A673 (cell line): Measurements from ENCODE around the gene MYL9. TPM values are rescaled to one million over a fixed set of nuclear protein-coding genes. Genes with fewer than 3 reads are reported as not detected.

ENCODE experiments used
- BruUV-seq: library from RNA; stranded (reverse); fragments of 400-500 nt; replicated peaks from 2 replicates; lab custom pipeline; 2021; lab: Mats Ljungman, UMichigan
- CTCF ChIA-PET: fragments of 300-600 bp; sonication (Branson Sonifier 250); formaldehyde crosslinking; loops from one replicate; lab custom pipeline; 2022; ENCODE audit warnings: antibody characterized with exemption; lab: Charles Lee
- POLR2A ChIA-PET: fragments of 300-600 bp; sonication (Branson Sonifier 250); formaldehyde crosslinking; loops from one replicate; lab custom pipeline; 2022; ENCODE audit warnings: antibody characterized with exemption; ENCODE audit not compliant: low non-redundant PET; lab: Charles Lee
- DNase-seq: peaks from one replicate; pipeline ENCODE4 v3.0.0-alpha.2; 2015; ENCODE audit warnings: low spot score
- H3K27ac ChIP-seq: fragments of 200-600 bp; sonication (generic); 2 replicates; pipeline ENCODE4 v1.5.1; 2016; ENCODE audit warnings: mixed run types, low read depth, mild to moderate bottlenecking, mixed read lengths, antibody characterized with exemption, low read length; ENCODE audit not compliant: poor library complexity, severe bottlenecking
- H3K27me3 ChIP-seq: fragments of 200-600 bp; sonication (generic); replicated peaks from 2 replicates; pipeline ENCODE4 v1.6.1; 2017; ENCODE audit warnings: mixed run types, low read depth, mild to moderate bottlenecking, mixed read lengths, antibody characterized with exemption, low read length; ENCODE audit not compliant: insufficient read depth, poor library complexity
- H3K36me3 ChIP-seq: fragments of 200-600 bp; sonication (generic); 2 replicates; pipeline ENCODE4 v1.6.1; 2016; ENCODE audit warnings: mixed run types, mild to moderate bottlenecking, mixed read lengths, antibody characterized with exemption, low read length; ENCODE audit not compliant: insufficient read depth, poor library complexity, severe bottlenecking
- H3K4me1 ChIP-seq: fragments of 200-600 bp; sonication (generic); 2 replicates; pipeline ENCODE4 v1.6.1; 2017; ENCODE audit warnings: mixed run types, mild to moderate bottlenecking, mixed read lengths, antibody characterized with exemption, low read length; ENCODE audit not compliant: insufficient read depth, poor library complexity, severe bottlenecking
- H3K4me3 ChIP-seq: fragments of 200-600 bp; sonication (generic); 2 replicates; pipeline ENCODE4 v1.5.1; 2016; ENCODE audit warnings: low read depth, mixed run types, mild to moderate bottlenecking, mixed read lengths, low read length; ENCODE audit not compliant: poor library complexity, severe bottlenecking
- H3K9me3 ChIP-seq: fragments of 200-600 bp; sonication (generic); 2 replicates; pipeline ENCODE4 v1.6.1; 2016; ENCODE audit warnings: mixed run types, low read depth, mild to moderate bottlenecking, mixed read lengths, antibody characterized with exemption, low read length; ENCODE audit not compliant: poor library complexity, severe bottlenecking
- CTCF ChIP-seq: fragments of 300-800, 200-600 bp; sonication (generic); conservative IDR thresholded peaks from 2 replicates; pipeline ENCODE4 v1.5.1; 2017; ENCODE audit warnings: low read depth, mild to moderate bottlenecking, antibody characterized with exemption, low read length, moderate library complexity, mixed read lengths
- EZH2 ChIP-seq: fragments of 200-600 bp; sonication (generic); IDR thresholded peaks from 2 replicates; pipeline ENCODE4 v1.6.1; 2017; ENCODE audit warnings: borderline replicate concordance, low read depth, mild to moderate bottlenecking, mixed read lengths, antibody characterized with exemption, low read length; ENCODE audit not compliant: poor library complexity, severe bottlenecking
- intact Hi-C: fragments of 100-400 bp; cut with micrococcal nuclease; formaldehyde crosslinking; loops from one replicate; pipeline ENCODE4 v1.10.0; 2022; ENCODE audit not compliant: unreplicated experiment
- total RNA-seq: library from RNA; stranded (reverse); gene quantifications from 2 replicates; pipeline ENCODE4 v1.2.3, GENCODE V29; 2021

The MYL9 gene
- total RNA-seq, 1 experiment from 2014 or later, result not detected

GRCh38 chr20:36549942-36550789, 8.8 kb downstream of the MYL9 start:
- POLR2A ChIA-PET, result no interaction called here

GRCh38 chr20:36550790-36551299, 9.5 kb downstream of the MYL9 start:
- BruUV-seq, result no TSS peak
- TF ChIP-seq CTCF, result no peak
- no peak for TF ChIP-seq EZH2
- intact Hi-C loops, result no loop called here
- DNase-seq, result no peak
- Histone ChIP-seq H3K27ac (peak overlapping the region; percentile 5), H3K4me1 (no peaks in the 10 kb centered on the region), H3K36me3 (no peaks in the 10 kb centered on the region), H3K4me3 (no peak overlapping the region), H3K27me3 (no peaks in the 10 kb centered on the region), H3K9me3 (no peaks in the 10 kb centered on the region)
- ChIA-PET CTCF (no interaction called here), POLR2A (no interaction called here)

More at GRCh38 chr20:36549942-36550789, 8.8 kb downstream of the MYL9 start:
- BruUV-seq, result no TSS peak
- Histone ChIP-seq H3K4me1 (no peaks in the 10 kb centered on the region), H3K9me3 (no peaks in the 10 kb centered on the region), H3K27ac (no peak overlapping the region), H3K27me3 (no peaks in the 10 kb centered on the region), H3K36me3 (no peaks in the 10 kb centered on the region), H3K4me3 (no peak overlapping the region)
- intact Hi-C loops, result no loop called here
- no peak for TF ChIP-seq CTCF
- no peak for TF ChIP-seq EZH2
- no peak for DNase-seq
- CTCF ChIA-PET, result no interaction called here

GRCh38 chr20:36555248-36555647, 13.9 kb downstream of the MYL9 start:
- no peaks in the 10 kb centered on the region for H3K4me1 ChIP-seq
- H3K4me3 ChIP-seq, result no peak overlapping the region
- no peaks in the 10 kb centered on the region for H3K9me3 ChIP-seq
- no peaks in the 10 kb centered on the region for H3K36me3 ChIP-seq
- H3K27me3 ChIP-seq, result no peaks in the 10 kb centered on the region
- no peak for DNase-seq
- intact Hi-C loops, result no loop called here
- POLR2A ChIA-PET, result no interaction called here
- H3K27ac ChIP-seq, result no peak overlapping the region
- no TSS peak for BruUV-seq
- TF ChIP-seq EZH2 (no peak), CTCF (no peak)
- CTCF ChIA-PET, result no interaction called here
